GM21529 (cell line): ENCODE measurements around the gene EVPLL.
"Not testable (repeated sequence)": the region's sequence is repeated elsewhere in the genome, so short reads cannot be mapped to it uniquely, and the experiment has no call there.

Source experiments
- ATAC-seq: cut with Tn5 transposase; IDR thresholded peaks from one replicate; pipeline ENCODE4 v1.9.1; 2021; ENCODE audit not compliant: unreplicated experiment

Gene EVPLL

GRCh38 chr17:18377437-18378204 is at the start of gene EVPLL:
Gene EVPLL, plus strand, starts transcription at chr17:18377778. Its CDS starts 3,160 bp downstream, at chr17:18380938.
- ATAC-seq: no peak

- no peak for ATAC-seq
Measured at GRCh38 chr17:18328643-18329204, 48.9 kb upstream of the EVPLL start.

- no peak for ATAC-seq
Measured at GRCh38 chr17:18331879-18332278, 45.7 kb upstream of the EVPLL start.

- ATAC-seq: no peak
Measured at GRCh38 chr17:18332909-18333489, 44.6 kb upstream of the EVPLL start.

GRCh38 chr17:18338158-18338557 is 39.4 kb upstream of the EVPLL start:
- ATAC-seq: not testable (repeated sequence)

GRCh38 chr17:18339933-18340332 is 37.6 kb upstream of the EVPLL start:
- no peak for ATAC-seq

GRCh38 chr17:18344021-18344420 is 33.6 kb upstream of the EVPLL start:
- no peak for ATAC-seq

- ATAC-seq: no peak
Measured at GRCh38 chr17:18353541-18353940, 24.0 kb upstream of the EVPLL start.

- no peak for ATAC-seq
Measured at GRCh38 chr17:18356624-18357023, 21.0 kb upstream of the EVPLL start.

- no peak for ATAC-seq
Measured at GRCh38 chr17:18360518-18360917, 17.1 kb upstream of the EVPLL start.

- no peak for ATAC-seq
Measured at GRCh38 chr17:18361837-18362697, 15.5 kb upstream of the EVPLL start.

- no peak for ATAC-seq
Measured at GRCh38 chr17:18362698-18363100, 14.9 kb upstream of the EVPLL start.

- ATAC-seq: peak; percentile 99
Measured at GRCh38 chr17:18363101-18364049, 14.2 kb upstream of the EVPLL start, which contains the start of gene SHMT1. Gene SHMT1, minus strand, starts transcription at chr17:18363550. Its CDS starts 7,569 bp downstream, at chr17:18355981.

- ATAC-seq: no peak
Measured at GRCh38 chr17:18364166-18364565, 13.4 kb upstream of the EVPLL start.

GRCh38 chr17:18368946-18369345 is 8.6 kb upstream of the EVPLL start:
- no peak for ATAC-seq

GRCh38 chr17:18370761-18371160 is 6.8 kb upstream of the EVPLL start:
- ATAC-seq: no peak

- no peak for ATAC-seq
Measured at GRCh38 chr17:18371455-18371854, 6.1 kb upstream of the EVPLL start.

GRCh38 chr17:18373181-18373580 is 4.4 kb upstream of the EVPLL start:
- ATAC-seq: not testable (repeated sequence)

GRCh38 chr17:18374216-18374615 is 3.4 kb upstream of the EVPLL start:
- ATAC-seq: no peak

GRCh38 chr17:18378205-18378505 is 577 bp downstream of the EVPLL start:
- ATAC-seq: no peak
